Body of pancreas (tissue), 4 donors: Measurements from ENCODE around the gene SPTB.

ENCODE experiments used
- POLR2A ChIP-seq, 3 donors: fragments of 450-650 bp; IDR thresholded peaks; one replicate each; pipeline ENCODE4 v1.6.1; 2016; ENCODE audit warnings: antibody characterized with exemption in 3 of 3, mild to moderate bottlenecking in 2 of 3
- TF ChIP-seq, protein P1 (sequence below), 7 experiments: fragments of 450-650 bp in 4 of 7; fragments of 200-600 bp in 3 of 7; sonication (generic) in 3 of 7; IDR thresholded peaks; one replicate each; pipeline ENCODE4 v1.5.1; 2016 to 2019; ENCODE audit warnings: antibody characterized with exemption in 7 of 7

- no peak for TF ChIP-seq POLR2A (IDR thresholded peaks at IDR 0.05)
- TF ChIP-seq, protein P1, sequence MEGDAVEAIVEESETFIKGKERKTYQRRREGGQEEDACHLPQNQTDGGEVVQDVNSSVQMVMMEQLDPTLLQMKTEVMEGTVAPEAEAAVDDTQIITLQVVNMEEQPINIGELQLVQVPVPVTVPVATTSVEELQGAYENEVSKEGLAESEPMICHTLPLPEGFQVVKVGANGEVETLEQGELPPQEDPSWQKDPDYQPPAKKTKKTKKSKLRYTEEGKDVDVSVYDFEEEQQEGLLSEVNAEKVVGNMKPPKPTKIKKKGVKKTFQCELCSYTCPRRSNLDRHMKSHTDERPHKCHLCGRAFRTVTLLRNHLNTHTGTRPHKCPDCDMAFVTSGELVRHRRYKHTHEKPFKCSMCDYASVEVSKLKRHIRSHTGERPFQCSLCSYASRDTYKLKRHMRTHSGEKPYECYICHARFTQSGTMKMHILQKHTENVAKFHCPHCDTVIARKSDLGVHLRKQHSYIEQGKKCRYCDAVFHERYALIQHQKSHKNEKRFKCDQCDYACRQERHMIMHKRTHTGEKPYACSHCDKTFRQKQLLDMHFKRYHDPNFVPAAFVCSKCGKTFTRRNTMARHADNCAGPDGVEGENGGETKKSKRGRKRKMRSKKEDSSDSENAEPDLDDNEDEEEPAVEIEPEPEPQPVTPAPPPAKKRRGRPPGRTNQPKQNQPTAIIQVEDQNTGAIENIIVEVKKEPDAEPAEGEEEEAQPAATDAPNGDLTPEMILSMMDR (IDR thresholded peaks at IDR 0.05), result no peak
Measured at GRCh38 chr14:64790478-64790877, 89.2 kb downstream of the SPTB start.
